Activated naive CD4-positive, alpha-beta T cell treated with anti-CD3 and anti-CD28 coated beads, Interleukin-2, amount 50 U/mL, for 16 hours (primary cell): ENCODE results near the gene CLCN2.

Experiments
- DNase-seq: peaks from one replicate; pipeline ENCODE4 v3.0.0-alpha.2; 2020

Gene CLCN2

GRCh38 chr3:184380627-184381260 lies 19.3 kb upstream of the CLCN2 start:
- DNase-seq, result no peak

- peak; percentile 41 for DNase-seq
These were observed 18.8 kb upstream of the CLCN2 start for GRCh38 chr3:184380185-184380626.

GRCh38 chr3:184379358-184380184 lies 18.2 kb upstream of the CLCN2 start, which contains the start of gene CHRD:
Gene CHRD, plus strand, starts transcription at chr3:184380054. Its CDS starts 265 bp downstream, at chr3:184380319.
- no peak for DNase-seq

GRCh38 chr3:184378651-184379357 lies 17.4 kb upstream of the CLCN2 start:
- DNase-seq, result no peak

GRCh38 chr3:184377882-184378445 lies 16.6 kb upstream of the CLCN2 start, which contains the start of gene THPO:
Gene THPO, minus strand, starts transcription at chr3:184378207. Its CDS starts 1,948 bp downstream, at chr3:184376259.
- no peak for DNase-seq

GRCh38 chr3:184377374-184377773 lies 16.0 kb upstream of the CLCN2 start:
- DNase-seq, result no peak

GRCh38 chr3:184375747-184376461 lies 14.5 kb upstream of the CLCN2 start:
- DNase-seq, result no peak

GRCh38 chr3:184373422-184373821 lies 12.0 kb upstream of the CLCN2 start:
- no peak for DNase-seq

GRCh38 chr3:184372911-184373310 lies 11.5 kb upstream of the CLCN2 start:
- DNase-seq, result no peak

GRCh38 chr3:184372296-184372821 lies 11.0 kb upstream of the CLCN2 start:
- DNase-seq, result no peak

GRCh38 chr3:184371570-184372018 lies 10.2 kb upstream of the CLCN2 start:
- peak; percentile 62 for DNase-seq

- no peak for DNase-seq
These were observed 7.3 kb upstream of the CLCN2 start for GRCh38 chr3:184368586-184369183.

- DNase-seq, result no peak
These were observed 6.7 kb upstream of the CLCN2 start for GRCh38 chr3:184368116-184368515.

GRCh38 chr3:184366619-184367289 lies 5.3 kb upstream of the CLCN2 start:
- DNase-seq, result no peak

- DNase-seq, result peak; percentile 90
These were observed 1.5 kb upstream of the CLCN2 start for GRCh38 chr3:184362668-184363546.

- DNase-seq, result peak; percentile 52
These were observed 695 bp upstream of the CLCN2 start for GRCh38 chr3:184361932-184362667.

GRCh38 chr3:184360929-184361531 lies 375 bp downstream of the CLCN2 start:
- DNase-seq, result no peak

- no peak for DNase-seq
These were observed 1.1 kb downstream of the CLCN2 start for GRCh38 chr3:184360070-184360928.
